ENCODE results near the gene MARCHF11. TPM values are rescaled to one million over a fixed set of nuclear protein-coding genes. Genes with fewer than 3 reads are reported as not detected.

MARCHF11 gene
- total and polyA plus RNA-seq, 2 of the 8 experiments (the other 6 are each of a cell fraction or from before 2014, with no cell fraction given), result 0.27 to 0.82 TPM

DNA sequence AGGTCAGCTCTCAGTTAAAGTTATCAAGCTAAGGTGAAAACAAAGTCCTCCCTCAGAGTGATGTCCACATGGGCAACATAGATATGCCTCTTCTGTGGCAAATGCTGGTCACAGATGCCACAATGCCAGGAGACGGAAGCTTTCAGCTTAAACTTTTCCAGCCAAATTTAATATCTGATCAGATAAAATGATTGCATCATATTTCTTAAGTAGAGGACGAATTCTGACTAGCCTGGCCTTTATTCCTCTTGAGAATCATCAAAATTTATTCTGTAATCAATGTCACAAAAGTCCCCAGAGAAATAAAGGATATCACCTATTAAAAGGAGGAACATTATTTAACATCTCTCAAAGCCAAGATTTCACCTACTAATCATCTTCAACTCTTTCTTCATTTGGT, 161.9 kb downstream of the MARCHF11 start:
- DNase-seq (ENCODE audit: low read depth in 1 of 2, low spot score in 2 of 2) (no peak), FAIRE-seq (no peak)
- Histone ChIP-seq H3K56ac (replicated peaks; ENCODE audit: insufficient read length, low read depth, low read length) (no peak overlapping the region), H4K8ac (ENCODE audit: extremely low read depth, insufficient read depth, low read length) (peak overlapping the region; percentile 53; the same call in 1 of the 2 replicates), H2BK12ac (ENCODE audit: low read depth, low read length) (no peak overlapping the region), H2BK20ac (ENCODE audit: low read length) (no peak overlapping the region), H4K91ac (replicated peaks; ENCODE audit: insufficient read length, low read length) (no peak overlapping the region), H3K23me2 (ENCODE audit: low read depth, low read length) (peaks cover 3% of the 10 kb centered on the region; the same call in 1 of the 2 replicates), H3K4me3 (ENCODE audit: extremely low read depth in 1 of 4, insufficient read depth in 2 of 4, low read depth in 3 of 4, low read length in 4 of 4) (no peak overlapping the region), H3K4me1 (replicated peaks in 1 of 4; ENCODE audit: control insufficient read depth in 3 of 4, insufficient read depth in 4 of 4, low read length in 3 of 4) (no peaks in the 10 kb centered on the region), H3K4me2 (ENCODE audit: insufficient read depth in 1 of 2, low read depth in 2 of 2, low read length in 2 of 2) (no peak overlapping the region), H2AK5ac (ENCODE audit: low read depth, low read length) (no peak overlapping the region), H3K36me3 (ENCODE audit: control insufficient read depth in 2 of 4, insufficient read depth in 4 of 4, low read length in 3 of 4) (no peaks in the 10 kb centered on the region), H3K27ac (ENCODE audit: low read depth, low read length) (no peak overlapping the region), H3K9ac (replicated peaks in 1 of 4; ENCODE audit: extremely low read depth in 1 of 4, low read depth in 3 of 4, low read length in 3 of 4) (no peak overlapping the region), H3K27me3 (replicated peaks in 1 of 4; ENCODE audit: control insufficient read depth in 3 of 4, extremely low read depth in 1 of 4, insufficient read depth in 3 of 4, low read length in 3 of 4) (no peaks in the 10 kb centered on the region), H3K14ac (ENCODE audit: insufficient read length) (no peak overlapping the region), H2BK5ac (ENCODE audit: low read depth, low read length) (no peak overlapping the region), H3K79me1 (ENCODE audit: low read depth, low read length) (no peaks in the 10 kb centered on the region), H3K23ac (ENCODE audit: insufficient read length) (no peak overlapping the region), H2AFZ (ENCODE audit: low read length) (no peak overlapping the region), H4K20me1 (replicated peaks in 1 of 2; ENCODE audit: control insufficient read depth in 1 of 2, insufficient read depth in 2 of 2, low read length in 2 of 2) (no peaks in the 10 kb centered on the region), H3K79me2 (ENCODE audit: control insufficient read depth in 1 of 2, insufficient read depth in 2 of 2, low read length in 2 of 2) (no peaks in the 10 kb centered on the region), H3K18ac (ENCODE audit: extremely low read depth, low read length) (no peak overlapping the region), H3K9me3 (ENCODE audit: insufficient read depth in 2 of 2, low read depth in 1 of 2, low read length in 1 of 2) (no peaks in the 10 kb centered on the region), H2BK120ac (replicated peaks; ENCODE audit: low read depth, low read length) (no peak overlapping the region), H4K5ac (ENCODE audit: insufficient read length, low read depth, low read length) (no peak overlapping the region), H2BK15ac (ENCODE audit: low read length) (no peak overlapping the region), H3K4ac (replicated peaks; ENCODE audit: insufficient read length, low read depth, low read length) (no peak overlapping the region)
- no peak for TF ChIP-seq RAD21 (IDR thresholded peaks at IDR 0.05 in 1 of 2, conservative IDR thresholded peaks at IDR 0.05 in 1 of 2; ENCODE audit: low read depth in 2 of 2, low read length in 2 of 2)
- CTCF ChIA-PET (ENCODE audit: partially characterized antibody), result interaction anchor here (0.7 kb wide), 1 partner anchor 136 kb away, joined by 3 read pairs; no protein-coding TSS in a partner anchor
- WGBS, 2 experiments (ENCODE audit: extremely low coverage in 1 of 2, insufficient coverage in 1 of 2, insufficient read length in 1 of 2, insufficient replicate concordance in 2 of 2, low coverage in 1 of 2, low lambda C conversion rate in 2 of 2, missing lambda C conversion rate in 1 of 2), result 88% methylated on average over 2 of the region's 2 CpGs; no CpG with 5 or more reads in 1 of the 2 experiments
- POLR2A ChIA-PET (ENCODE audit: partially characterized antibody), result no interaction called here

Small RNA genes within 50 kb of the gene (small RNA-seq; reads per million reads assigned to genes)
- gene RNA5SP178 (ENCODE audit: insufficient read depth), result not detected

Data from H1 (cell line).